ENCODE results near the gene GRIN2A.
"Not testable (repeated sequence)": the region's sequence is repeated elsewhere in the genome, so short reads cannot be mapped to it uniquely, and the experiment has no call there.

Gene GRIN2A

DNA sequence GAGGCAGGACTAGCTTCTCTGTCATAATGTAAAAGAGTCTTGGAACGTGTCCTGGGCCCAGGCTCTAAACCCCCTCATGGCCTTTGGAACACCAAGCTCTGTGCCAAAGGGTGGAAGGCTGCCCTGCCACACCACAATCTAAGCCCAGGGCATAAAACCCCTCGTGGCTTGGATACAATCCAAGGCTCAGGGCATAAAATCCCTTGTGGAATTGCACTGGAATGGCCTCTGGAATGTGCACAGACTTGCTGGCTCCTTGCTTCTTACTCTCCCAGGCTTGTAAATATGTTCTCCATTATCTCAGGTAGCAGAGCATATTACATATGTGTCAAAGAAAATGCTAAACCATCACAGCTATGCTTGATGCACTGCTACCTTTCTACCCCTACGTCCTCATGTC lies 306.2 kb downstream of the GRIN2A start:
- not testable (repeated sequence) for H3K36me3 ChIP-seq (ENCODE audit: control insufficient read depth, insufficient read depth, low read length); H3K4me3 ChIP-seq (ENCODE audit: low read length); H3K9me3 ChIP-seq (ENCODE audit: control insufficient read depth, low read length); H3K9ac ChIP-seq (ENCODE audit: low read length); H3K27me3 ChIP-seq (ENCODE audit: control insufficient read depth, insufficient read depth, low read length); H3K4me1 ChIP-seq (ENCODE audit: control insufficient read depth, insufficient read depth, low read length)

DNA sequence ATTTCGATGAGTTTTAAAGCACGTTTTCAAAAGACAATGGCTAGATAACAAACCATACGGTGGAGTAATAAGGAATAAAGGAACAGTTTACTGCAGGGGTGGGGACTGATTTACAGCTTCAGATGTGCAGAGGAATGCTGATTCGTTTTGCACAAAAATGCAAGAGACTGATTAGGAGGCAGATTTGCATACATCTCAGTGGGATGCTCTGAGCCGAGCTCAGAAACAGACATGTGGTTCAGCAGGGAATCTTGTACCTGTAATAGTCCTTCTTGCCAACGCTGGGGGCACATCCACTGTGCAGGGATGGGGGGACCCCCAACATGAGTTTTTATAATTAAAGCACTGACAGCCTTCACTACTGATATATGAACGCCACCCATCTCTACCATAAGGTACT lies 308.0 kb downstream of the GRIN2A start:
- H3K9ac ChIP-seq (ENCODE audit: low read length): no peak overlapping the region
- H3K27me3 ChIP-seq (ENCODE audit: control insufficient read depth, insufficient read depth, low read length): no peaks in the 10 kb centered on the region
- no peaks in the 10 kb centered on the region for H3K9me3 ChIP-seq (ENCODE audit: control insufficient read depth, low read length)
- H3K36me3 ChIP-seq (ENCODE audit: control insufficient read depth, insufficient read depth, low read length): no peaks in the 10 kb centered on the region
- H3K4me1 ChIP-seq (ENCODE audit: control insufficient read depth, insufficient read depth, low read length): no peaks in the 10 kb centered on the region
- no peak overlapping the region for H3K4me3 ChIP-seq (ENCODE audit: low read length)

DNA sequence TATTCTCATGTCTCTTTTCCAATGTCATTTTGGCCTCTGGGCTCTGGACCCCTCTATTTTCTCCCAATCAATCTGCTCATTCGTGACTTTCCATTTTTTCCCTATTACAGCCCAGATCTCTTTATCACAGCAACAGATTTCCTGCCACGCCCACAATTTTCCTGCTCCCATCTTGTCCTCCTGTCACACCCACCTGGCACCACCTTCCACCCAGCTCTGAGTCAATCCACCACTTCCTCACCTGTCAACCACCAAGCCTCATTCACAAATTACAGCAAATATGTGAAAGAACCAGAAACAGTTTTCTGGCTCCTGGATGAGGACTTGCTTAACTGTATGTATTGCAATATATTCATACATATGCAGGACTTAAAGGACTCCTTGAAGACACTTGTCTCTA lies 311.3 kb downstream of the GRIN2A start:
- Histone ChIP-seq H3K4me1 (ENCODE audit: control insufficient read depth, insufficient read depth, low read length) (no peaks in the 10 kb centered on the region), H3K27me3 (ENCODE audit: control insufficient read depth, insufficient read depth, low read length) (no peaks in the 10 kb centered on the region), H3K36me3 (ENCODE audit: control insufficient read depth, insufficient read depth, low read length) (no peaks in the 10 kb centered on the region), H3K9ac (ENCODE audit: low read length) (no peak overlapping the region), H3K4me3 (ENCODE audit: low read length) (no peak overlapping the region), H3K9me3 (ENCODE audit: control insufficient read depth, low read length) (no peaks in the 10 kb centered on the region)

DNA sequence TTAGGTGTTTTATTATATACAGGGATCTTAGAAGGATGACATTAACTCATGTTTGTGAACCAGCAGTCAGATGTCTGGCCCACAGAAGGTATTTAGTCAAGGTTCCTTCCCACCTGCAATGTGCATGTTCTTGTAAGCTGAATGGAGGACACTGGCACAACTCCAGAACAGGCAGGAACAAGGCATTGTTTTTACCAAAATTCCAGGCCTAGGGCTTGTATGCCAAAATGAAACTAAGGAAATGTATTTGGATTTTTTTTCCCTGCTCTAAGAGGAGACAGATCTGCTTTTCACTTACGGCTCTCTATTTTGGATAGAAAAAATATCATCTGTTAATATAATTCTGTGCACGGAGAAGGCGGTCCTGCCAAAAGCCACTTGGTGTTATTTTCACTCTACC lies 312.5 kb downstream of the GRIN2A start:
- Histone ChIP-seq H3K4me3 (ENCODE audit: low read length) (no peak overlapping the region), H3K36me3 (ENCODE audit: control insufficient read depth, insufficient read depth, low read length) (no peaks in the 10 kb centered on the region), H3K9me3 (ENCODE audit: control insufficient read depth, low read length) (no peaks in the 10 kb centered on the region), H3K4me1 (ENCODE audit: control insufficient read depth, insufficient read depth, low read length) (no peaks in the 10 kb centered on the region), H3K9ac (ENCODE audit: low read length) (no peak overlapping the region), H3K27me3 (ENCODE audit: control insufficient read depth, insufficient read depth, low read length) (no peaks in the 10 kb centered on the region)

DNA sequence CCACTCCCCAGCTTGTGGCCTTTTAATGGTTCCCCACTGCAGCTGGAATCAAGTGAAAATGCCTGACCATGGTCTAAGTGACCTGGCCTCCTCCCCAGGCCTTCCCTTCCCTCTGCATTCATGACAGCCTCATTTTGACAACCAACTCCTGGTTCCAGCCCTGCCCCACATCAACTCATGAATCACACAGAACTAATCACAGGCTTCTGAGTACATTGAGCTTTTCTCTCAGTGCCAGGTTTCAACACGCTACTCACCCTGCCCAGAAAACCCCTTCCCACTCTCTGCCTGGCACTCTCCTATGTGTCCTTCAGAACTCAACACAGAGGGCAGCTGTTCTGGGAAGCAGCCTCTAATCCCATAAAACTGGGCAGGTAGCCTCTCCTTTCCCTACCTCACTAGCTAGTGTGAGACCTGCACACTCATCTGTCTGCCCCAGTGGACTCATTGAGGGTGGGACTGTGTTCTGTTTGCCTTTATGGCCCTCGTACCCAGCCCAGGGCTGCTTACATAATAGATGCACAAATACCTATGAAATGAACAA lies 313.6 kb downstream of the GRIN2A start:
- Histone ChIP-seq H3K9ac (ENCODE audit: low read length) (no peak overlapping the region), H3K4me3 (ENCODE audit: low read length) (no peak overlapping the region)

DNA sequence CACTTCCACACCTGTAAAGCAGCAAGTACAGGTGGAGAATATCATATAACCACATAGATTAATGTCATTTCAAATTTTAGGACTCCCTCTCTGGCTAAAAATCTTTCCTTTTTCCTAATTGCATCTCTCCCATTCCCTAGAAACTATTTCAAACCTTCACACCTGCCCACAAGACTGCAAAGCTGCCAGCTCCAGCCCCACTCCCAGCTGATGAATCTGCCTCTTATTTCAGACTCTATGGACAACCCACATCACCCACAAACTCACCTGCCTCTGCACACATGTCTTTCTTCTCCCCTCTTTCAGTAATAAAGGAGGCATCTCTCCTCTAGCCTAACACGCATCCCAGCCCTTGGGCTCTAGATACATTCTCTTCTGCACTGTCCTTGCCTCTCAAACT lies 315.1 kb downstream of the GRIN2A start:
- no peaks in the 10 kb centered on the region for H3K9me3 ChIP-seq (ENCODE audit: control insufficient read depth, low read length)
- H3K4me1 ChIP-seq (ENCODE audit: control insufficient read depth, insufficient read depth, low read length): no peaks in the 10 kb centered on the region
- H3K36me3 ChIP-seq (ENCODE audit: control insufficient read depth, insufficient read depth, low read length): no peaks in the 10 kb centered on the region
- no peaks in the 10 kb centered on the region for H3K27me3 ChIP-seq (ENCODE audit: control insufficient read depth, insufficient read depth, low read length)
- no peak overlapping the region for H3K4me3 ChIP-seq (ENCODE audit: low read length)
- H3K9ac ChIP-seq (ENCODE audit: low read length): no peak overlapping the region

More for the DNA sequence above, 313.6 kb downstream of the GRIN2A start:
- Histone ChIP-seq H3K36me3 (ENCODE audit: control insufficient read depth, insufficient read depth, low read length) (no peaks in the 10 kb centered on the region), H3K9me3 (ENCODE audit: control insufficient read depth, low read length) (no peaks in the 10 kb centered on the region), H3K4me1 (ENCODE audit: control insufficient read depth, insufficient read depth, low read length) (no peaks in the 10 kb centered on the region), H3K27me3 (ENCODE audit: control insufficient read depth, insufficient read depth, low read length) (no peaks in the 10 kb centered on the region)

DNA sequence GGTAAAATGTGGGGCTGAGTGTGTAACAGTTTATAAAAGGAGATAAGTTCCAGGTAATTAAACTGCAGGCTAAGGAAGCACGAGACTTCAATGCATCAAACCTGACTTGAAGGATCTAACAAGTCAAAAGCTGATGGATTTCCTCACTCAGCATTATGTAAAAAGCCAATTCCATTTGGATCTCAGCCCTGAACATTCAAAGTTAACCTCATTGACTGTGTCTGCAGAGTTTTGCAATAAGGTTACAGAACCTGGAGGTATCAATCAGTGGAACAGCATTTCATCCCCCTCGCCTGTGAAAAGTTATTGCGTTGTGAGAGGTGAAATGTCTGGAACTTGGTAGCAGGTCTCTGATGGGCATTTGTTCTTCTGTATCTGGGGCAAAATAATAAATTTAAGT lies 317.8 kb downstream of the GRIN2A start:
- no peak overlapping the region for H3K9ac ChIP-seq (ENCODE audit: low read length)
- H3K27me3 ChIP-seq (ENCODE audit: control insufficient read depth, insufficient read depth, low read length): no peaks in the 10 kb centered on the region
- no peaks in the 10 kb centered on the region for H3K9me3 ChIP-seq (ENCODE audit: control insufficient read depth, low read length)
- no peaks in the 10 kb centered on the region for H3K4me1 ChIP-seq (ENCODE audit: control insufficient read depth, insufficient read depth, low read length)
- no peak overlapping the region for H3K4me3 ChIP-seq (ENCODE audit: low read length)
- H3K36me3 ChIP-seq (ENCODE audit: control insufficient read depth, insufficient read depth, low read length): no peaks in the 10 kb centered on the region

DNA sequence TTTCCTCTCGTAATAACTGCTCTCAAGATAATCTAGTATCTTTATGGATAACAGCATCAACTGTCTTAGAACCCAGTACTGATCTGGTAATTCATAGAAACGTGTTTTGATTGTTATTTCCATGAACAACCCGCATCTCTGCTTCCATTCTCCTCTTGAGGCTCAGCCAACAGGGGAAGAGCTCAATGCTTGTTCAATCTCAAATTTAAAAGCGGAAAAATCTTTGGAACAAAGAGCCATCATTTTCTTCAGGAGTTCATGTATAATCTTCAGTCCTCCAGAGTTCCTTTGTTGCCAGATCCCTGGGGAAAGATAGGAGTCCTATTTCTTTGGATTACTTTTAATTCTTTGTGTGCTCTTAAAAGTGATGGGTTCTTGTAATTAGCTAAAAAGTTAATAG lies 319.9 kb downstream of the GRIN2A start:
- no peaks in the 10 kb centered on the region for H3K4me1 ChIP-seq (ENCODE audit: control insufficient read depth, insufficient read depth, low read length)
- H3K9me3 ChIP-seq (ENCODE audit: control insufficient read depth, low read length): no peaks in the 10 kb centered on the region
- H3K4me3 ChIP-seq (ENCODE audit: low read length): no peak overlapping the region
- no peaks in the 10 kb centered on the region for H3K27me3 ChIP-seq (ENCODE audit: control insufficient read depth, insufficient read depth, low read length)
- H3K36me3 ChIP-seq (ENCODE audit: control insufficient read depth, insufficient read depth, low read length): no peaks in the 10 kb centered on the region
- no peak overlapping the region for H3K9ac ChIP-seq (ENCODE audit: low read length)

DNA sequence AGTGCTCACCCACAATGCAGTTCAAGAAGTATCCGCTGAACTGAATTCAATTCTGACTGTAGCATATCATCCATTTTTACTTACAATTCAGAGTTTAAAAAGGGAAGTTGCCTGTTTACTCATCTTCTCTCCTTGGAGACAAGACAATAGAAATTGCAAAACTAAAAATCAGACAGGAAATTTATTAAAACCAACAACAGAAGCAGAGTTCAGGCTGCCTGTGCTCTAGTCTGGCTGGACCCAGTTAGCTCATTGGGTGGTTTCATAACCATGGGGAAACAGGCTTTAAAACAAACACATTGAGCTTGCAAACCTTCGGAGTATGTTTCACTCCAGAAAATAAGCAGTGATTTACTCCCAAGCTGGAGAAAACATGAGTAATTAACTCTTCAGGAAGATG lies 321.4 kb downstream of the GRIN2A start:
- no peaks in the 10 kb centered on the region for H3K27me3 ChIP-seq (ENCODE audit: control insufficient read depth, insufficient read depth, low read length)
- no peak overlapping the region for H3K4me3 ChIP-seq (ENCODE audit: low read length)
- H3K9ac ChIP-seq (ENCODE audit: low read length): no peak overlapping the region
- H3K36me3 ChIP-seq (ENCODE audit: control insufficient read depth, insufficient read depth, low read length): no peaks in the 10 kb centered on the region
- no peaks in the 10 kb centered on the region for H3K4me1 ChIP-seq (ENCODE audit: control insufficient read depth, insufficient read depth, low read length)
- no peaks in the 10 kb centered on the region for H3K9me3 ChIP-seq (ENCODE audit: control insufficient read depth, low read length)

DNA sequence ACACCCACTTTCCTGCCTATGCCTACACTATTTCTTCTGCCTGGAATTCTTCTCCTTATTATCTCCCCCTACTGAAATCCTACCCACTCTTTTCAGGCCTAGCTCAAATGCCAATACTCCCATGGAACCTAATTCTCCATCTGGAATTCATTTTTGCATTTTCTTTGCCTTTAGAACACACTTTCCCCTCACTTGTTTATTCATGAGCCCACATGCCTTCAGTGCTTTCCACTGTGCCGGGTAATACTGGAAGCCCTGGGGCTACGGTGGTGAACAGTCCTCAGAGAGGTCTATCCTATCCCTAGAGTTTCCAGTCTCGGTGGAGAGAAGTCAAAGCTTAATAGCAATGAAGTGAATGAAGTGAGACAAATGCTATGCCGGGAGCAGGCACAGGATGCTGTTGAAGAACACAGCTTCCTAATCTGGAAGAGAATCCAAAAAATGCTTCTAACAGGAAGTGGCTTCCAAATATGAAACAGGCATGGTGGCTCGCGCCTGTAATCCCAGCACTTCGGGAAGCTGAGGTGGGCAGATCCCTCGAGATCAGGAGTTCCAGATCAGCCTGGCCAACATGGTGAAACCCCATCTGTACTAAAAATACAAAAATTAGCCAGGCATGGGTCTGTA lies 322.4 kb downstream of the GRIN2A start:
- H3K9me3 ChIP-seq (ENCODE audit: control insufficient read depth, low read length): no peaks in the 10 kb centered on the region
- no peak overlapping the region for H3K4me3 ChIP-seq (ENCODE audit: low read length)
- no peaks in the 10 kb centered on the region for H3K27me3 ChIP-seq (ENCODE audit: control insufficient read depth, insufficient read depth, low read length)
- no peaks in the 10 kb centered on the region for H3K36me3 ChIP-seq (ENCODE audit: control insufficient read depth, insufficient read depth, low read length)
- H3K4me1 ChIP-seq (ENCODE audit: control insufficient read depth, insufficient read depth, low read length): no peaks in the 10 kb centered on the region
- H3K9ac ChIP-seq (ENCODE audit: low read length): no peak overlapping the region

DNA sequence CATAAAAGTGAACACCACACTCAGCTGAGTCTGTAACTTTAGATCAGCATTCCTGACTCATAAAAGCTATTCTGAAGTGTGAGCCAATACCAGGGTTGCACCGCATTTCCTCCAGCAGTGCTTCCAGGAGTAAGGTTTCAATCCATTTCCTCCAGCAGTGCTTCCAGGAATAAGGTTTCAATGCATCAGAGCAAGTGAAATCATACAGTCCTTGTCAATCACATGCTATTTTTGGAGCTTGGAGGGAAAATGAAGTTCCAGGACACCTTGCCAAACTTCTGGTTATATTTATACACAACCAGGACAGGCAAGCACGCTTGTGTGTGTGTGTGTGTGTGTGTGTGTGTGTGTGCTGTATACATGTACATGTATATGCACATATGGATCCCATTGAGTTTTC lies 327.6 kb downstream of the GRIN2A start:
- Histone ChIP-seq H3K36me3 (ENCODE audit: control insufficient read depth, insufficient read depth, low read length) (no peaks in the 10 kb centered on the region), H3K9ac (ENCODE audit: low read length) (no peak overlapping the region), H3K4me1 (ENCODE audit: control insufficient read depth, insufficient read depth, low read length) (no peaks in the 10 kb centered on the region), H3K9me3 (ENCODE audit: control insufficient read depth, low read length) (no peaks in the 10 kb centered on the region), H3K4me3 (ENCODE audit: low read length) (no peak overlapping the region), H3K27me3 (ENCODE audit: control insufficient read depth, insufficient read depth, low read length) (no peaks in the 10 kb centered on the region)

DNA sequence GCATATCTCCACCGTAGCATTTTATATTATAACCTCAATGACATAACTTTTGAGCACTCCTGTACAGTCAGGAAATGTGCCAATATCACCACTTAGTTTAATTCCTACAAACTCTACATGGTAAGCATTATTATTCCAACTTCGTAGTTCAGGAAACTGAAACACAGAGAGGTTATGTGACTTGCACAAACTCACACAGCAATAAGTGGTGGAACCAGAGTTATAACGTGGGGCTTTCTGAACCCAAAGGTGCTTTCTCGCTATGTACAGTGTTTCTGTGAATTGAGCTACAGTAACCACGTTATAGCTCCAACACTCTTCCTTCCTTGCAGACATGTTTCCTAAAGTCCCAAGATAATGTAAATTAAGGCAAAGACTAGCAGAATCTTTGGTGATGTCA lies 330.2 kb downstream of the GRIN2A start:
- Histone ChIP-seq H3K27me3 (ENCODE audit: control insufficient read depth, insufficient read depth, low read length) (no peaks in the 10 kb centered on the region), H3K9ac (ENCODE audit: low read length) (no peak overlapping the region), H3K4me3 (ENCODE audit: low read length) (no peak overlapping the region), H3K9me3 (ENCODE audit: control insufficient read depth, low read length) (no peaks in the 10 kb centered on the region), H3K4me1 (ENCODE audit: control insufficient read depth, insufficient read depth, low read length) (peaks cover under 1% of the 10 kb centered on the region), H3K36me3 (ENCODE audit: control insufficient read depth, insufficient read depth, low read length) (no peaks in the 10 kb centered on the region)

DNA sequence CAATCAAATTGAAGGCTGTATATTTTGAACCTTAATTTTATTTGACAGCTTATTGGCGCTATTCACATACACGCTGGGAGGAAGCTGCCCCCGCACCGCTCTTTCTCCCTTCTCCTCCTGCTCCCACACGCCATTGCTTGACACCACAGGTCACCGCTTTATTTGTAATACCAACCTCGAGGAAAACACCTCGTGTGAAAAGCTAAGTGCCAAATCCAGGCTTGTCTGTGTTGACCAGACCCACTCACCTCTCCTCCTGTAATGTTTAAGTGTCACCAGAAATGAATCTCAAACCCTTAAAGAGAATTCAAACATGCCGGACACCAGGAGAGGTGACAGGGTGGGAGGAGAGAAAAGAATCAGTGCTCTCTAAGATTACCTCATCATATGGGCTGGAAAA lies 331.4 kb downstream of the GRIN2A start:
- no peaks in the 10 kb centered on the region for H3K9me3 ChIP-seq (ENCODE audit: control insufficient read depth, low read length)
- H3K36me3 ChIP-seq (ENCODE audit: control insufficient read depth, insufficient read depth, low read length): no peaks in the 10 kb centered on the region
- no peaks in the 10 kb centered on the region for H3K27me3 ChIP-seq (ENCODE audit: control insufficient read depth, insufficient read depth, low read length)
- H3K4me3 ChIP-seq (ENCODE audit: low read length): no peak overlapping the region
- no peak overlapping the region for H3K9ac ChIP-seq (ENCODE audit: low read length)
- H3K4me1 ChIP-seq (ENCODE audit: control insufficient read depth, insufficient read depth, low read length): peaks cover 7% of the 10 kb centered on the region
